ENCODE data around the gene TNNT1.

DNA sequence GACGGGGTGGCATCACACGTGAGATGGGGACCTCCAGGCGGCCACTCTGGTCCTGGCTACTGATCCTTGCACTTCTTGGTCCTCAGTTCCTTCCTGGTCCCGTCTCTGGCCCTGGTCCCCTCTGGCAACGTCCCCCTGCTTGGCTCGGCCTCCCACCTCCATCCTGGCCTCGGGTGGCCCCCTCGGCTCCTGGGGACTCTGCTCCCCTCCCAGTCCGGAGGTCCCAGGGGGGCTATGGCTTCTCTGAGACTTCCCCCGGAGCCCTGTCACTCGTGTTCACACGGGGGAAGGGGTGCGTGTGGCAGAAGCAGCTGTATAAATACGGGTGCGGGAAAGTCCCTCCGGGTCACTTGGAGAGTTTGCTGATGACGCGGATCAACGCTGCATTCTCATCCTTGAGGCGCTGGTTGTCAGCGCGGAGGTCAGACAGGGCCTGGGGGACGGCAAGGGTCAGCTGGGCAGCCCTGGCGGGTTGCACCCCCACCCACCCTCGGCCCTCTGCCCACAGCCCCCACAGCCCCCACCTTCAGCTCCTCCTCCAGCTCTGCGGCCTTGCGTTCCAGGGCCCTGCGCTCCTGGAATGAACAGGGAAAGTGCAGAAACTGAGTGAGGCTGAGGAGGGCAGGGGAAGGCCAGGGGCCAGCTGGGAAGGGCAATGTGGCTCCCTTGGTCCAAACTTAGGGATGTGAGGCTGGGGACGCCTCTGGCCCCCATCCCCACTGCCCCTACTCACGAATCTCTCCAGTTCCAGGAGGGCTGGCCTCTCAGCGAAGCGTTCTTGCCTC is 57.7 kb downstream of the TNNT1 start:
- no peak for TF ChIP-seq POLR2A (IDR thresholded peaks at IDR 0.05)
- TF ChIP-seq, protein P1, sequence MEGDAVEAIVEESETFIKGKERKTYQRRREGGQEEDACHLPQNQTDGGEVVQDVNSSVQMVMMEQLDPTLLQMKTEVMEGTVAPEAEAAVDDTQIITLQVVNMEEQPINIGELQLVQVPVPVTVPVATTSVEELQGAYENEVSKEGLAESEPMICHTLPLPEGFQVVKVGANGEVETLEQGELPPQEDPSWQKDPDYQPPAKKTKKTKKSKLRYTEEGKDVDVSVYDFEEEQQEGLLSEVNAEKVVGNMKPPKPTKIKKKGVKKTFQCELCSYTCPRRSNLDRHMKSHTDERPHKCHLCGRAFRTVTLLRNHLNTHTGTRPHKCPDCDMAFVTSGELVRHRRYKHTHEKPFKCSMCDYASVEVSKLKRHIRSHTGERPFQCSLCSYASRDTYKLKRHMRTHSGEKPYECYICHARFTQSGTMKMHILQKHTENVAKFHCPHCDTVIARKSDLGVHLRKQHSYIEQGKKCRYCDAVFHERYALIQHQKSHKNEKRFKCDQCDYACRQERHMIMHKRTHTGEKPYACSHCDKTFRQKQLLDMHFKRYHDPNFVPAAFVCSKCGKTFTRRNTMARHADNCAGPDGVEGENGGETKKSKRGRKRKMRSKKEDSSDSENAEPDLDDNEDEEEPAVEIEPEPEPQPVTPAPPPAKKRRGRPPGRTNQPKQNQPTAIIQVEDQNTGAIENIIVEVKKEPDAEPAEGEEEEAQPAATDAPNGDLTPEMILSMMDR (IDR thresholded peaks at IDR 0.05), result no peak

Measured in adrenal gland (tissue), 5 donors.